HepG2 (cell line): ENCODE measurements around the gene MEI1. TPM values are rescaled to one million over a fixed set of nuclear protein-coding genes. Genes with fewer than 3 reads are reported as not detected.

Experiments
- AGO1 ChIP-seq: fragments of 200-400 bp; formaldehyde crosslinking; IDR thresholded peaks from 2 replicates; pipeline ENCODE4 v1.6.1; 2017; ENCODE audit warnings: mild to moderate bottlenecking, low read depth, low read length, moderate library complexity; ENCODE audit not compliant: poor library complexity, severe bottlenecking
- BRCA1 ChIP-seq: sonication (generic); formaldehyde crosslinking; IDR thresholded peaks from 2 replicates; pipeline ENCODE4 v1.4.0; 2020; ENCODE audit warnings: missing genetic modification reagents
- DPF2 ChIP-seq: sonication (generic); formaldehyde crosslinking; IDR thresholded peaks from 2 replicates; pipeline ENCODE4 v1.4.0; 2020; ENCODE audit warnings: mild to moderate bottlenecking, low read depth, missing genetic modification reagents, borderline replicate concordance
- MTA1 ChIP-seq: sonication (generic); formaldehyde crosslinking; IDR thresholded peaks from 2 replicates; pipeline ENCODE4 v1.4.0; 2020; ENCODE audit warnings: missing genetic modification reagents, mild to moderate bottlenecking, borderline replicate concordance
- PHB2 ChIP-seq: fragments of 450-650 bp; IDR thresholded peaks from 2 replicates; pipeline ENCODE4 v1.6.1; 2018; ENCODE audit not compliant: partially characterized antibody
- RBFOX2 ChIP-seq: fragments of 200-400 bp; formaldehyde crosslinking; IDR thresholded peaks from 2 replicates; pipeline ENCODE4 v1.6.1; 2017; ENCODE audit warnings: low read depth, mild to moderate bottlenecking, low read length
- SRF ChIP-seq: IDR thresholded peaks from 2 replicates; pipeline ENCODE4 v1.6.1; 2011; ENCODE audit warnings: mild to moderate bottlenecking, low read depth, low read length, moderate library complexity
- TOE1 ChIP-seq: sonication (generic); formaldehyde crosslinking; IDR thresholded peaks from 2 replicates; pipeline ENCODE4 v1.4.0; 2020; ENCODE audit warnings: mild to moderate bottlenecking, missing genetic modification reagents
- ZNF232 ChIP-seq: sonication (generic); formaldehyde crosslinking; IDR thresholded peaks from 2 replicates; pipeline ENCODE4 v1.4.0; 2020; ENCODE audit warnings: missing genetic modification reagents, borderline replicate concordance
- ZNF24 ChIP-seq: fragments of 450-650 bp; IDR thresholded peaks from 2 replicates; pipeline ENCODE4 v1.6.1; 2017; ENCODE audit warnings: antibody characterized with exemption, mild to moderate bottlenecking
- ZNF460 ChIP-seq: sonication (generic); formaldehyde crosslinking; IDR thresholded peaks from 2 replicates; pipeline ENCODE4 v1.5.1; 2020; ENCODE audit warnings: missing genetic modification reagents, mild to moderate bottlenecking, borderline replicate concordance
- ZNF547 ChIP-seq: sonication (generic); formaldehyde crosslinking; IDR thresholded peaks from 2 replicates; pipeline ENCODE4 v1.5.1; 2020; ENCODE audit warnings: mild to moderate bottlenecking, missing genetic modification reagents
- ZNF563 ChIP-seq: sonication (generic); formaldehyde crosslinking; IDR thresholded peaks from 2 replicates; pipeline ENCODE4 v1.8.0; 2022; ENCODE audit warnings: mild to moderate bottlenecking, moderate library complexity, missing genetic modification reagents
- ZNF747 ChIP-seq: sonication (generic); formaldehyde crosslinking; IDR thresholded peaks from 2 replicates; pipeline ENCODE4 v1.8.1; 2023; ENCODE audit warnings: missing genetic modification reagents, mild to moderate bottlenecking, borderline replicate concordance
- polyA plus RNA-seq, 8 experiments: library from polyadenylated mRNA; depleted of rRNA in 3 of 8; stranded (reverse) in 7 of 8; unstranded in 1 of 8; fragments of >200 nt; fragmentation: Illumina TruSeq in 4 of 8; extraction: Trizol in 4 of 8; gene quantifications; 2 replicates each; pipeline versions ENCODE4 v1.2.1 to v1.2.3, GENCODE V29; 2011 to 2016; ENCODE audit warnings: low read depth in 4 of 8, missing spikeins in 1 of 8, mixed read lengths in 1 of 8; ENCODE audit not compliant: insufficient read depth in 1 of 8
- total RNA-seq, 5 experiments: library from RNA; depleted of rRNA; stranded (reverse); fragments of >200 nt; fragmentation: Illumina TruSeq; extraction: Trizol; gene quantifications; 2 replicates each; pipeline ENCODE4 v1.2.3, GENCODE V29; 2016; ENCODE audit warnings: low read depth in 1 of 5
- TF ChIP-seq, protein P1 (sequence below): sonication (generic); formaldehyde crosslinking; IDR thresholded peaks from 2 replicates; pipeline ENCODE4 v1.8.0; 2022; ENCODE audit warnings: mild to moderate bottlenecking, missing genetic modification reagents, moderate library complexity
- TF ChIP-seq, protein P2 (sequence below): sonication (generic); formaldehyde crosslinking; IDR thresholded peaks from 2 replicates; pipeline ENCODE4 v1.4.0; 2020; ENCODE audit warnings: missing genetic modification reagents
- TF ChIP-seq, protein P3 (sequence below): sonication (generic); formaldehyde crosslinking; IDR thresholded peaks from 2 replicates; pipeline ENCODE4 v1.8.0; 2022; ENCODE audit warnings: missing genetic modification reagents, mild to moderate bottlenecking, borderline replicate concordance
- TF ChIP-seq, protein P4 (sequence below): sonication (generic); formaldehyde crosslinking; IDR thresholded peaks from 2 replicates; pipeline ENCODE4 v1.4.0; 2020; ENCODE audit warnings: missing genetic modification reagents, borderline replicate concordance
- TF ChIP-seq, protein P5 (sequence below): sonication (generic); formaldehyde crosslinking; IDR thresholded peaks from 2 replicates; pipeline ENCODE4 v1.5.1; 2020; ENCODE audit warnings: mild to moderate bottlenecking, moderate library complexity, missing genetic modification reagents

MEI1 gene
- total and polyA plus RNA-seq, 2 of the 13 experiments (the other 11 are each of a cell fraction or from before 2014, with no cell fraction given) = 0.75 to 1.9 TPM

DNA sequence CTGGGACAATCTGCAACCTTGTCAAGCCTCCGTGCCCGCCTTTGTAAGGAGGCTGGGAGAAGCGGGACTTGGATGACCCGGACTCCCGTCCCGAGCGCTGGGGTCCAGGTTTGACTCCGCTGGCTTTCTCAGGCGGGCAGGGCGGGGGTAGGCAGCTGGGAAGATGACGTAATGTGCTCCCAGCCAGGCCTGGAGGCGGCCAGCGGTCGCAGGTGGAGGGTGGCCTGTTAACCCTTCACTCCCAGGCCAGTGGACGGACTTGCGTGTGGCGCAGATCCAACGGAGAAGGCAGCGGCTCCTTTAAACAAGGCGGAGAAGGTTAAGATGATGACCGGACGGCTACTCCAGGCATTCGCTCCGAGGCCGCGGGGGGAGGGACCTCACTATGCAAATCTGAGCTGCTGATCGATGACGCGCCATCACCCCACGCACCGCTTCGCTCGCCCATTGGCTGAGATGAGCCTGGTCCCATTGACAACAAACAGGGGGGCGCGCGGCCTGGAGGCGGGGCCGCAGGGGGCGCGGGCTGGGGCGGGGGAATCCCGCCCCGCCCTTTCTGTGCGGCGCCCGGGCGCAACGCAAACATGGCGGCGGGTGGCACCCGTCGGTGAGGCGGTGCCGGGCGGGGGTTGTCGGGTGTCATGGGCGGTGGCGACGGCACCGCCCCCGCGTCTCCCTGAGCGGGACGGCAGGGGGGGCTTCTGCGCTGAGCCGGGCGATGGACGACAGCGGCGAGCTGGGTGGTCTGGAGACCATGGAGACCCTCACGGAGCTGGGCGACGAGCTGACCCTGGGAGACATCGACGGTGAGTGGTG, 133.5 kb downstream of the MEI1 start, which contains the start of gene SREBF2 (continued):
- TF ChIP-seq, protein P1, sequence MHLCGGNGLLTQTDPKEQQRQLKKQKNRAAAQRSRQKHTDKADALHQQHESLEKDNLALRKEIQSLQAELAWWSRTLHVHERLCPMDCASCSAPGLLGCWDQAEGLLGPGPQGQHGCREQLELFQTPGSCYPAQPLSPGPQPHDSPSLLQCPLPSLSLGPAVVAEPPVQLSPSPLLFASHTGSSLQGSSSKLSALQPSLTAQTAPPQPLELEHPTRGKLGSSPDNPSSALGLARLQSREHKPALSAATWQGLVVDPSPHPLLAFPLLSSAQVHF (CRISPR knock-in tag) = no peak
- TF ChIP-seq BRCA1 (CRISPR knock-in tag) (no peak; the same call in 1 of the 2 replicates), SRF (no peak), ZNF547 (CRISPR knock-in tag) (no peak), ZNF232 (CRISPR knock-in tag) (no peak), ZNF460 (no peak; the same call in 1 of the 2 replicates), TOE1 (no peak), RBFOX2 (peak; percentile 79), PHB2 (no peak), MTA1 (peak; percentile 80), ZNF24 (no peak), AGO1 (peak; percentile 52), DPF2 (no peak), ZNF747 (CRISPR knock-in tag) (peak; percentile 69; the same call in 1 of the 2 replicates), ZNF563 (CRISPR knock-in tag) (no peak; the same call in 1 of the 2 replicates)
- TF ChIP-seq, protein P2, sequence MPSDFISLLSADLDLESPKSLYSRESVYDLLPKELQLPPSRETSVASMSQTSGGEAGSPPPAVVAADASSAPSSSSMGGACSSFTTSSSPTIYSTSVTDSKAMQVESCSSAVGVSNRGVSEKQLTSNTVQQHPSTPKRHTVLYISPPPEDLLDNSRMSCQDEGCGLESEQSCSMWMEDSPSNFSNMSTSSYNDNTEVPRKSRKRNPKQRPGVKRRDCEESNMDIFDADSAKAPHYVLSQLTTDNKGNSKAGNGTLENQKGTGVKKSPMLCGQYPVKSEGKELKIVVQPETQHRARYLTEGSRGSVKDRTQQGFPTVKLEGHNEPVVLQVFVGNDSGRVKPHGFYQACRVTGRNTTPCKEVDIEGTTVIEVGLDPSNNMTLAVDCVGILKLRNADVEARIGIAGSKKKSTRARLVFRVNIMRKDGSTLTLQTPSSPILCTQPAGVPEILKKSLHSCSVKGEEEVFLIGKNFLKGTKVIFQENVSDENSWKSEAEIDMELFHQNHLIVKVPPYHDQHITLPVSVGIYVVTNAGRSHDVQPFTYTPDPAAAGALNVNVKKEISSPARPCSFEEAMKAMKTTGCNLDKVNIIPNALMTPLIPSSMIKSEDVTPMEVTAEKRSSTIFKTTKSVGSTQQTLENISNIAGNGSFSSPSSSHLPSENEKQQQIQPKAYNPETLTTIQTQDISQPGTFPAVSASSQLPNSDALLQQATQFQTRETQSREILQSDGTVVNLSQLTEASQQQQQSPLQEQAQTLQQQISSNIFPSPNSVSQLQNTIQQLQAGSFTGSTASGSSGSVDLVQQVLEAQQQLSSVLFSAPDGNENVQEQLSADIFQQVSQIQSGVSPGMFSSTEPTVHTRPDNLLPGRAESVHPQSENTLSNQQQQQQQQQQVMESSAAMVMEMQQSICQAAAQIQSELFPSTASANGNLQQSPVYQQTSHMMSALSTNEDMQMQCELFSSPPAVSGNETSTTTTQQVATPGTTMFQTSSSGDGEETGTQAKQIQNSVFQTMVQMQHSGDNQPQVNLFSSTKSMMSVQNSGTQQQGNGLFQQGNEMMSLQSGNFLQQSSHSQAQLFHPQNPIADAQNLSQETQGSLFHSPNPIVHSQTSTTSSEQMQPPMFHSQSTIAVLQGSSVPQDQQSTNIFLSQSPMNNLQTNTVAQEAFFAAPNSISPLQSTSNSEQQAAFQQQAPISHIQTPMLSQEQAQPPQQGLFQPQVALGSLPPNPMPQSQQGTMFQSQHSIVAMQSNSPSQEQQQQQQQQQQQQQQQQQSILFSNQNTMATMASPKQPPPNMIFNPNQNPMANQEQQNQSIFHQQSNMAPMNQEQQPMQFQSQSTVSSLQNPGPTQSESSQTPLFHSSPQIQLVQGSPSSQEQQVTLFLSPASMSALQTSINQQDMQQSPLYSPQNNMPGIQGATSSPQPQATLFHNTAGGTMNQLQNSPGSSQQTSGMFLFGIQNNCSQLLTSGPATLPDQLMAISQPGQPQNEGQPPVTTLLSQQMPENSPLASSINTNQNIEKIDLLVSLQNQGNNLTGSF (CRISPR knock-in tag) = 0 out of 2 replicates have a peak, but pooled peaks have one; percentile 7
- TF ChIP-seq, protein P3, sequence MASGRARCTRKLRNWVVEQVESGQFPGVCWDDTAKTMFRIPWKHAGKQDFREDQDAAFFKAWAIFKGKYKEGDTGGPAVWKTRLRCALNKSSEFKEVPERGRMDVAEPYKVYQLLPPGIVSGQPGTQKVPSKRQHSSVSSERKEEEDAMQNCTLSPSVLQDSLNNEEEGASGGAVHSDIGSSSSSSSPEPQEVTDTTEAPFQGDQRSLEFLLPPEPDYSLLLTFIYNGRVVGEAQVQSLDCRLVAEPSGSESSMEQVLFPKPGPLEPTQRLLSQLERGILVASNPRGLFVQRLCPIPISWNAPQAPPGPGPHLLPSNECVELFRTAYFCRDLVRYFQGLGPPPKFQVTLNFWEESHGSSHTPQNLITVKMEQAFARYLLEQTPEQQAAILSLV (CRISPR knock-in tag) = 0 out of 2 replicates have a peak, but pooled peaks have one; percentile 57
- TF ChIP-seq, protein P4, sequence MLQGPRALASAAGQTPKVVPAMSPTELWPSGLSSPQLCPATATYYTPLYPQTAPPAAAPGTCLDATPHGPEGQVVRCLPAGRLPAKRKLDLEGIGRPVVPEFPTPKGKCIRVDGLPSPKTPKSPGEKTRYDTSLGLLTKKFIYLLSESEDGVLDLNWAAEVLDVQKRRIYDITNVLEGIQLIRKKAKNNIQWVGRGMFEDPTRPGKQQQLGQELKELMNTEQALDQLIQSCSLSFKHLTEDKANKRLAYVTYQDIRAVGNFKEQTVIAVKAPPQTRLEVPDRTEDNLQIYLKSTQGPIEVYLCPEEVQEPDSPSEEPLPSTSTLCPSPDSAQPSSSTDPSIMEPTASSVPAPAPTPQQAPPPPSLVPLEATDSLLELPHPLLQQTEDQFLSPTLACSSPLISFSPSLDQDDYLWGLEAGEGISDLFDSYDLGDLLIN (CRISPR knock-in tag) = no peak
- TF ChIP-seq, protein P5, sequence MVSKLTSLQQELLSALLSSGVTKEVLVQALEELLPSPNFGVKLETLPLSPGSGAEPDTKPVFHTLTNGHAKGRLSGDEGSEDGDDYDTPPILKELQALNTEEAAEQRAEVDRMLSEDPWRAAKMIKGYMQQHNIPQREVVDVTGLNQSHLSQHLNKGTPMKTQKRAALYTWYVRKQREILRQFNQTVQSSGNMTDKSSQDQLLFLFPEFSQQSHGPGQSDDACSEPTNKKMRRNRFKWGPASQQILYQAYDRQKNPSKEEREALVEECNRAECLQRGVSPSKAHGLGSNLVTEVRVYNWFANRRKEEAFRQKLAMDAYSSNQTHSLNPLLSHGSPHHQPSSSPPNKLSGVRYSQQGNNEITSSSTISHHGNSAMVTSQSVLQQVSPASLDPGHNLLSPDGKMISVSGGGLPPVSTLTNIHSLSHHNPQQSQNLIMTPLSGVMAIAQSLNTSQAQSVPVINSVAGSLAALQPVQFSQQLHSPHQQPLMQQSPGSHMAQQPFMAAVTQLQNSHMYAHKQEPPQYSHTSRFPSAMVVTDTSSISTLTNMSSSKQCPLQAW (CRISPR knock-in tag) = peak; percentile 92
